Measurements from ENCODE around the gene ACTMAP.

Gene ACTMAP

DNA sequence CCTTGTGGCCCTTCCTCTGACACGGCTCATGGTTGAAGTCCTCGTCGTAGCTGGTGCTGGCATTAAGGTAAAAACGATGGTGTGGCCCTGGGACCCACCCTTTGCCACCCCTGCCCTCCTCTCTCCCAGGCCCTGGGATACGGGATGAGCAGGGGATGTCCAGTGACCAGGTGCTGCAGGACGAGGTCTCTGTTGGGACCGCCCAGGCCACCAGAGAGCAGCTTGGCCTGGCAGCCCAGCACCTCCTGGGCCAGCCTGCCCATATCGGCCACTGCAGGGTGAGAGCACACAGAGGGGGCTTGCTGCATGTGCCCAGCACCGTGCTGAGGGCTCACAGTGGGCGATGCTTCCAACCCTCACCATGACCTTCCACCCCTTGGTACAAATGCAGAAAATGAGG is 6.4 kb downstream of the ACTMAP start (continued):
- TF ChIP-seq ZNF585B (tag by site-specific recombination; IDR thresholded peaks at IDR 0.05), result no peak

DNA sequence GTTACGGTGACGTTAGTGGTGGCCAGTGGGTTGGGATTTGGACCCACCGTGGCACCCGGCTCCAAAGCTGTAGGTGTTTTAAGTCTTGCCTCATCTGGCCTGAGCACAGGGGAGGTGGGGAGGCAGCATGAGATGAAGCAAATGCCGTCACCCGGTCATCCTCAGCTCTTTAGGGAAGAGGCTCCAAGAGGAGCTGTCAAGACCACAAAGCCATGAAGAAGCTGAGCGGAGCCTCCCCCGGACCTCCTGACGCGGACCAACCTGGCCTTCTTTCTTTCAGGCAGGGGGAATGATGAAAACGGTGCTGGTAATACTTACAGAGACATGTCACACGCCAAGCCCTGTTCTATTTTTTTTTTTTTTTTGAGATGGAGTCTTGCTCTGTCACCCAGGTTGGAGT is 7.4 kb downstream of the ACTMAP start:
- Histone ChIP-seq H3K4me3 (ENCODE audit: low read depth, low read length) (no peak overlapping the region), H3K9me3 (ENCODE audit: control insufficient read depth, insufficient read depth, low read depth, low read length) (no peaks in the 10 kb centered on the region), H3K4me1 (ENCODE audit: control insufficient read depth, insufficient read depth, low read length) (no peaks in the 10 kb centered on the region), H3K27ac (ENCODE audit: extremely low read depth, low read depth, low read length) (no peak overlapping the region), H3K36me3 (ENCODE audit: control insufficient read depth in 2 of 2, insufficient read depth in 1 of 2, low read length in 2 of 2) (peaks cover 57 to 64% of the 10 kb centered on the region in 2 experiments; a peak in 2 of 3 replicates)
- ChIA-PET CTCF (interaction anchor here (0.6 to 3.3 kb wide), 9 partner anchors 20 to 433 kb away, joined by 3 to 23 read pairs (median 3); partner anchors contain the start of genes COQ8B and ITPKC), POLR2A (interaction anchor here (0.9 to 4.3 kb wide), 9 partner anchors 8 to 79 kb away, joined by 3 to 30 read pairs (median 5); partner anchors contain the start of genes ACTMAP, RAB4B and SNRPA)
- no peak for TF ChIP-seq ZFP41 (tag by site-specific recombination; IDR thresholded peaks at IDR 0.05; ENCODE audit: borderline replicate concordance)
- TF ChIP-seq, protein P1, sequence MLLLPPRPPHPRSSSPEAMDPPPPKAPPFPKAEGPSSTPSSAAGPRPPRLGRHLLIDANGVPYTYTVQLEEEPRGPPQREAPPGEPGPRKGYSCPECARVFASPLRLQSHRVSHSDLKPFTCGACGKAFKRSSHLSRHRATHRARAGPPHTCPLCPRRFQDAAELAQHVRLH (tag by site-specific recombination; IDR thresholded peaks at IDR 0.05), result no peak
- no peak for TF ChIP-seq ZNF423 (tag by site-specific recombination; IDR thresholded peaks at IDR 0.05)
- TF ChIP-seq ZNF362 (tag by site-specific recombination; IDR thresholded peaks at IDR 0.05), result no peak
- no peak for TF ChIP-seq ZNF473 (tag by site-specific recombination; IDR thresholded peaks at IDR 0.05)
- no peak for TF ChIP-seq ZBTB49 (tag by site-specific recombination; IDR thresholded peaks at IDR 0.05; ENCODE audit: low read depth)
- TF ChIP-seq ZNF266 (tag by site-specific recombination; IDR thresholded peaks at IDR 0.05; ENCODE audit: low read depth), result no peak
- no peak for TF ChIP-seq ZNF18 (tag by site-specific recombination; IDR thresholded peaks at IDR 0.05)
- no peak for TF ChIP-seq ZNF549 (tag by site-specific recombination; IDR thresholded peaks at IDR 0.05)
- no peak for TF ChIP-seq ZNF175 (tag by site-specific recombination; IDR thresholded peaks at IDR 0.05)
- TF ChIP-seq ZBTB6 (tag by site-specific recombination; IDR thresholded peaks at IDR 0.05), result no peak
- no peak for TF ChIP-seq ZNF114 (tag by site-specific recombination; IDR thresholded peaks at IDR 0.05)
- no peak for TF ChIP-seq PATZ1 (tag by site-specific recombination; IDR thresholded peaks at IDR 0.05)
- TF ChIP-seq KLF8 (tag by site-specific recombination; IDR thresholded peaks at IDR 0.05), result no peak
- no peak for TF ChIP-seq ZEB2 (tag by site-specific recombination; IDR thresholded peaks at IDR 0.05)
- TF ChIP-seq, protein P2, sequence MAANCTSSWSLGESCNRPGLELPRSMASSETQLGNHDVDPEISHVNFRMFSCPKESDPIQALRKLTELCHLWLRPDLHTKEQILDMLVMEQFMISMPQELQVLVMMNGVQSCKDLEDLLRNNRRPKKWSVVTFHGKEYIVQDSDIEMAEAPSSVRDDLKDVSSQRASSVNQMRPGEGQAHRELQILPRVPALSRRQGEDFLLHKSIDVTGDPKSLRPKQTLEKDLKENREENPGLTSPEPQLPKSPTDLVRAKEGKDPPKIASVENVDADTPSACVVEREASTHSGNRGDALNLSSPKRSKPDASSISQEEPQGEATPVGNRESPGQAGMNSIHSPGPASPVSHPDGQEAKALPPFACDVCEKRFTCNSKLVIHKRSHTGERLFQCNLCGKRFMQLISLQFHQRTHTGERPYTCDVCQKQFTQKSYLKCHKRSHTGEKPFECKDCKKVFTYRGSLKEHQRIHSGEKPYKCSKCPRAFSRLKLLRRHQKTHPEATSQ (tag by site-specific recombination; IDR thresholded peaks at IDR 0.05), result no peak
